OCI-LY7 (cell line): Measurements from ENCODE around the gene RXRA. TPM values are rescaled to one million over a fixed set of nuclear protein-coding genes. Genes with fewer than 3 reads are reported as not detected.
"Not testable (repeated sequence)": the region's sequence is repeated elsewhere in the genome, so short reads cannot be mapped to it uniquely, and the experiment has no call there.

Experiments used
- BruUV-seq: library from RNA; stranded (reverse); fragments of 400-500 nt; replicated peaks from 2 replicates; lab custom pipeline; 2021; lab: Mats Ljungman, UMichigan
- CTCF ChIA-PET: fragments of 300-600 bp; sonication (Branson Sonifier 250); formaldehyde crosslinking; loops from one replicate; lab custom pipeline; 2022; ENCODE audit warnings: antibody characterized with exemption; ENCODE audit not compliant: unreplicated experiment; lab: Charles Lee
- POLR2A ChIA-PET: fragments of 300-600 bp; sonication (Branson Sonifier 250); formaldehyde crosslinking; loops from one replicate; lab custom pipeline; 2022; ENCODE audit warnings: antibody characterized with exemption; lab: Charles Lee
- DNase-seq: peaks from one replicate; pipeline ENCODE4 v3.0.0-alpha.2; 2015; ENCODE audit warnings: low spot score
- H2AFZ ChIP-seq: fragments of 200-600 bp; sonication (generic), shearing (Covaris generic); 2 replicates; pipeline ENCODE4 v1.6.1; 2014; ENCODE audit warnings: mild to moderate bottlenecking, antibody characterized with exemption, low read length, moderate library complexity
- H3K27ac ChIP-seq: fragments of 200-600 bp; sonication (generic); 2 replicates; pipeline ENCODE4 v1.5.1; 2014; ENCODE audit warnings: mixed run types, low read depth, mild to moderate bottlenecking, moderate library complexity, low read length, inconsistent platforms; ENCODE audit not compliant: poor library complexity, severe bottlenecking
- H3K36me3 ChIP-seq: fragments of 200-600 bp; sonication (generic); 2 replicates; pipeline ENCODE4 v1.6.1; 2014; ENCODE audit warnings: mild to moderate bottlenecking, antibody characterized with exemption, low read length, moderate library complexity, mixed read lengths; ENCODE audit not compliant: insufficient read depth
- H3K4me1 ChIP-seq: fragments of 200-600 bp; sonication (generic); 2 replicates; pipeline ENCODE4 v1.5.1; 2014; ENCODE audit warnings: mild to moderate bottlenecking, low read length; ENCODE audit not compliant: insufficient read depth, poor library complexity, severe bottlenecking
- H3K4me2 ChIP-seq: fragments of 200-600 bp; sonication (generic); 2 replicates; pipeline ENCODE4 v1.6.1; 2014; ENCODE audit warnings: mild to moderate bottlenecking, low read length
- H3K4me3 ChIP-seq: fragments of 200-600 bp; sonication (generic); 2 replicates; pipeline ENCODE4 v1.5.1; 2014; ENCODE audit warnings: mild to moderate bottlenecking, low read depth, low read length; ENCODE audit not compliant: poor library complexity, severe bottlenecking
- H3K79me2 ChIP-seq: fragments of 200-600 bp; sonication (generic); 2 replicates; pipeline ENCODE4 v1.6.1; 2016; ENCODE audit warnings: low read depth, mild to moderate bottlenecking, low read length, moderate library complexity, mixed read lengths; ENCODE audit not compliant: insufficient read depth
- H3K9me2 ChIP-seq: fragments of 200-600 bp; sonication (generic); 2 replicates; pipeline ENCODE4 v1.6.1; 2016; ENCODE audit warnings: mild to moderate bottlenecking, low read length, mixed read lengths; ENCODE audit not compliant: insufficient read depth
- H3K9me3 ChIP-seq: fragments of 200-600 bp; sonication (generic); 2 replicates; pipeline ENCODE4 v1.6.1; 2014; ENCODE audit warnings: mild to moderate bottlenecking, mixed run types, low read length, mixed read lengths
- H4K20me1 ChIP-seq: fragments of 200-600 bp; sonication (generic); 2 replicates; pipeline ENCODE4 v1.6.1; 2014; ENCODE audit warnings: mild to moderate bottlenecking, antibody characterized with exemption, low read length, moderate library complexity, mixed read lengths; ENCODE audit not compliant: insufficient read depth
- CTCF ChIP-seq: fragments of 200-600 bp; sonication (generic); conservative IDR thresholded peaks from 2 replicates; pipeline ENCODE4 v1.5.1; 2014; ENCODE audit warnings: mild to moderate bottlenecking, antibody characterized with exemption, low read length, moderate library complexity, mixed read lengths
- EZH2phosphoT487 ChIP-seq: fragments of 200-600 bp; sonication (generic); IDR thresholded peaks from 2 replicates; pipeline ENCODE4 v1.6.1; 2018; ENCODE audit warnings: low read depth, borderline replicate concordance, mild to moderate bottlenecking, mixed run types, antibody characterized with exemption, low read length, moderate library complexity, mixed read lengths
- intact Hi-C: fragments of 100-400 bp; cut with micrococcal nuclease; formaldehyde crosslinking; loops from one replicate; pipeline ENCODE4 v1.10.0; 2022; ENCODE audit not compliant: unreplicated experiment
- total RNA-seq, 2 experiments: library from RNA; depleted of rRNA in 1 of 2; stranded (reverse); fragments of >200 nt in 1 of 2; shearing (Covaris generic) in 1 of 2; gene quantifications; 2 replicates each; pipeline ENCODE4 v1.2.3, GENCODE V29; 2014 to 2022

Gene RXRA
- total RNA-seq, 2 experiments from 2014 or later: 0.25 to 0.40 TPM

- Histone ChIP-seq H3K4me2 (no peak overlapping the region), H4K20me1 (no peaks in the 10 kb centered on the region), H3K4me3 (no peak overlapping the region), H3K9me3 (no peaks in the 10 kb centered on the region), H3K9me2 (no peaks in the 10 kb centered on the region), H3K27ac (no peak overlapping the region), H2AFZ (no peak overlapping the region), H3K4me1 (no peaks in the 10 kb centered on the region), H3K36me3 (no peaks in the 10 kb centered on the region), H3K79me2 (no peaks in the 10 kb centered on the region)
- CTCF ChIA-PET: no interaction called here
- intact Hi-C loops: no loop called here
- TF ChIP-seq CTCF (no peak), EZH2phosphoT487 (no peak)
- POLR2A ChIA-PET: no interaction called here
- no TSS peak for BruUV-seq
- no peak for DNase-seq
These were observed 19.3 kb upstream of the RXRA start for GRCh38 chr9:134306636-134307600.

GRCh38 chr9:134307674-134308638 lies 18.3 kb upstream of the RXRA start:
- intact Hi-C loops: no loop called here
- no peak overlapping the region for H3K4me3 ChIP-seq
- no peaks in the 10 kb centered on the region for H3K79me2 ChIP-seq
- H3K4me2 ChIP-seq: no peak overlapping the region
- DNase-seq: no peak
- POLR2A ChIA-PET: no interaction called here
- no peaks in the 10 kb centered on the region for H3K4me1 ChIP-seq
- H2AFZ ChIP-seq: no peak overlapping the region
- BruUV-seq: no TSS peak
- TF ChIP-seq CTCF (no peak), EZH2phosphoT487 (no peak)
- H4K20me1 ChIP-seq: no peaks in the 10 kb centered on the region
- no peaks in the 10 kb centered on the region for H3K9me3 ChIP-seq
- CTCF ChIA-PET: no interaction called here
- H3K36me3 ChIP-seq: no peaks in the 10 kb centered on the region
- H3K27ac ChIP-seq: no peak overlapping the region
- H3K9me2 ChIP-seq: no peaks in the 10 kb centered on the region

GRCh38 chr9:134308639-134309220 lies 17.5 kb upstream of the RXRA start:
- CTCF ChIA-PET, H3K4me2 ChIP-seq, BruUV-seq, H3K9me3 ChIP-seq, POLR2A ChIA-PET, intact Hi-C loops, H3K4me1 ChIP-seq, DNase-seq, H3K4me3 ChIP-seq, H3K79me2 ChIP-seq, H4K20me1 ChIP-seq, H3K9me2 ChIP-seq, H3K36me3 ChIP-seq, H3K27ac ChIP-seq, H2AFZ ChIP-seq: not testable (repeated sequence)
